ENCODE results near the gene BEAN1. TPM values are rescaled to one million over a fixed set of nuclear protein-coding genes. Genes with fewer than 3 reads are reported as not detected.

The BEAN1 gene
- total RNA-seq, 2 donors from 2014 or later, result not detected

DNA sequence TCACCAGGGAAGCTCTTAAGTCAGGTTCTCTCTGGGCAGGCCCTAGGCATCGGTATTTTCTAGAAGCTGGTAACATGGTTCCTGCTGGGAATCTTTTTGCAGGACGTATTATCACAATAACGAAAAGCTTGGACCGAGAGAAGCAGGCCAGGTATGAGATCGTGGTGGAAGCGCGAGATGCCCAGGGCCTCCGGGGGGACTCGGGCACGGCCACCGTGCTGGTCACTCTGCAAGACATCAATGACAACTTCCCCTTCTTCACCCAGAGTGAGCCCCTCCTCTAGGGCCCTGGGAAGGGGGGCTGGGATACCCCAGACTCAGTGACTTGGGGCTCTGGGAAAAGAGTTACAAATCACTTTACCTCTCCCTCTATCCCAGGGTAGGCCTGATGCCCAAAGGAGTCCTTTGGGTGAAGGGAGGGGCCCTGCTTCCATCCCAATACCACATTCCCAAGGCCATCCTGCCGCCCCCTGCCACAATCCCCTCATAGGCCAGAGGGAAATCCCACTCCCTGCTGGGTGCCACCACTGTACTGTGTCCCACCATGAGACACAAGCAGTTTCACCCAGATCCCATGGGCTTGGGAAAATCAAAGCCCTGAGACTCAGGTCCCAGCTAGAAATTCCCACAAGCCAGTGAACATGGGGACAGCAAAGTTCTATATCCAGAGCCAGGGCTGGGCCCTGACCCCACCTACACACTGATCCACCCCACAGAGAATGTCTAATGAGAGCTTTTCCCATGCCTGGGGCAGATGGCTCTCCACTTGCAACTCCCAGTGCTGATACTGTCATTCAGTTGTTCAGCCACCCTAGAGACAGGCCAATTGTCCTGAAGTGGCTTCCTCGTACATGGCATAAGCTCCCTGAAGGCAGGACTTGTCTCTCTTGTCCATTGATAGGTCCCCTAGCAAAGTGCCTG, 37.6 kb upstream of the BEAN1 start:
- Mint-ChIP-seq H3K27ac (no peak overlapping the region), H3K4me3 (no peak overlapping the region), H3K4me1 (no peaks in the 10 kb centered on the region), H3K27me3 (peaks cover 3% of the 10 kb centered on the region), H3K9me3 (no peaks in the 10 kb centered on the region), H3K36me3 (ENCODE audit: low read depth) (no peaks in the 10 kb centered on the region)
- ATAC-seq (replicated peaks), result no peak

DNA sequence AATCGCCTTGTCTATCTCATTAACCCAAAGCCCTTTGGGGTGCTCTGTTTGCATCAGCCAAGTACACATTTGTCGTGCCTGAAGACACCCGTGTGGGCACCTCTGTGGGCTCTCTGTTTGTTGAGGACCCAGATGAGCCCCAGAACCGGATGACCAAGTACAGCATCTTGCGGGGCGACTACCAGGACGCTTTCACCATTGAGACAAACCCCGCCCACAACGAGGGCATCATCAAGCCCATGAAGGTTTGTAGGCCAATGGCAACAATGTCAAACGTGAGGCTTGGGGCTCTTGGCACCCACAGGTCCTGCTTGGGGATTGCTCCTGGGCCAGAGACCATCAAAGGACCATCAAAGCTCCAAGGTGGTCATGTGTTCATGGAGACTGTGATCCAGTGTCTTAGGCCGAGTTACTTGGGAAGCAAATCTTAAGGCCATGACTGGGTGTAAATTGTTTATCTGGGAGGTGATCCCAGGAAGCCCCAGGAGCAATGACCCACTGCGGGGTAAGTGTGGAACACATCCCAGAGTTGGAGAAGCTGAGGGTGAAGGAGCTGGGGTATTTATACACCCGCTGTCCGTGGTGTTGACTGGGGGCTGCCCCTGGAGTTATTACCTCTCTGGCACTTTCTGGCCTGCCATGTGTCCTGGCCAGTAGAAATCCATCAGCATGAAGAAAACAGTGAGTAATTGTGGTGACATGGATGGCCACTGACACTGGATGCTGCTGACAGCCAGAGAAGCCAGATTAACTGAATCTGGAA, 36.6 kb upstream of the BEAN1 start:
- no peak for ATAC-seq (replicated peaks)
- H3K4me1 Mint-ChIP-seq, result no peaks in the 10 kb centered on the region
- no peaks in the 10 kb centered on the region for H3K36me3 Mint-ChIP-seq (ENCODE audit: low read depth)
- no peak overlapping the region for H3K4me3 Mint-ChIP-seq
- peaks cover 3% of the 10 kb centered on the region for H3K27me3 Mint-ChIP-seq
- no peaks in the 10 kb centered on the region for H3K9me3 Mint-ChIP-seq
- no peak overlapping the region for H3K27ac Mint-ChIP-seq

DNA sequence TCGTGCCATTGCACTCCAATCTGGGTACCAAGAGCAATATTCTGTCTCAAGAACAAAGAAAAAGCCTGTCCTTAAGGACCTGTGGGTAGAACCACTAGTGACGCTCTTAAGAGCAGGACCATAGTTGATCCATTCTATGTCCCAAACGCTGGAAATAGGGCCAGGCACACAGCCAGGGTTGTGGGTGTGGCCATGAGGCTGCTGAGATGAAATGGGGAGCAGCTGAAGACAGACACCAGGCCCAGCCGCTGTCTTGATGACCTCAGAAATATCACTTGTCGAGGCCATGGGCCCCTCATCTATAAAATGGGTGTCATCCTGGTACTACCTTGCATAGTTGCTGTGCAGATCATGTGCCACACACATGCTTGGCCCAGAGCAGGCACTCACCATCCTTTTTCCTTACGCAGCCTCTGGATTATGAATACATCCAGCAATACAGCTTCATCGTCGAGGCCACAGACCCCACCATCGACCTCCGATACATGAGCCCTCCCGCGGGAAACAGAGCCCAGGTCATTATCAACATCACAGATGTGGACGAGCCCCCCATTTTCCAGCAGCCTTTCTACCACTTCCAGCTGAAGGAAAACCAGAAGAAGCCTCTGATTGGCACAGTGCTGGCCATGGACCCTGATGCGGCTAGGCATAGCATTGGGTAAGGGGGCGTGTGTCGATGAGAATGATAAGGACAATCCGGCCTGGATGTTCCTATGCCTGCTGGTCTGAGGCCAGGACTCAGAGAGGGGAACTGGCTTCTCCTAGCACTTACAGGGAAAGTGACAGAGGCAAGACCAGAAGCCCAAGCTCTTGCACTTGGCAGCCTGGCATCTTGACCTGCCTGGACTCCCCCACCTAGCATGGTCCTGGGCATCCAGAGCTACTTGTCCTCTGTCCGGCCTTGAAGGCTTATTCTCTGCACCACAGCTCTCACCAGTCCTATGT, 35.1 kb upstream of the BEAN1 start:
- Mint-ChIP-seq H3K27ac (no peak overlapping the region), H3K36me3 (ENCODE audit: low read depth) (no peaks in the 10 kb centered on the region), H3K9me3 (no peaks in the 10 kb centered on the region)

DNA sequence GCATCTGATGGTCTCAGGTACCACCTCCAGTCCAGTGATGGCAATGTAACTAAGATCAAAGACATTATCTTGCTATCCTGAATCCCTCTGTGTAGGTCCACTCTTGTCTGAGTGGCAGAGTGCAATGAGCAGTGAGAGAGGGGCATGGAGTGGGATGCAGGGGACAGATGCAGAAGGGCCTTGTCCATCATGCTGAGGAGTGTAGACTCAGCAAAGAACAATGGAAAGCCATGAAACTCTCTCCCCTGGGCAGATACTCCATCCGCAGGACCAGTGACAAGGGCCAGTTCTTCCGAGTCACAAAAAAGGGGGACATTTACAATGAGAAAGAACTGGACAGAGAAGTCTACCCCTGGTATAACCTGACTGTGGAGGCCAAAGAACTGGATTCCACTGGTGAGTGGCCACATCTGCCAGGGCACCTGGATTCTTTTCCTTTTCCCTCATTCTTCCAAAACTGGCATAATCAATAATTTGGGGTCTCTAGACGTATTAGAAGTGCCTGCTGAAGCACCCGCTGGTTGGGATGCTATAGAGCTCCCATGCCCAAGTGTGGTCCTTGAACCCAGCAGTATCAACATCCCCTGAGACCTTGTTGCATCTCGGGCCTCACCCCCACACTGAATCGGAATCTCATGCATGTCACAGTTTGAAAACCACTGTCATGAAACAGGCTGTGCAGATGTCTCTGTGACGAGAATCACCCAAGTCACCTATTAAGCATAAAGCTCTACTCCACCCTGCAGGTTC, 31.1 kb upstream of the BEAN1 start:
- Mint-ChIP-seq H3K36me3 (ENCODE audit: low read depth) (no peaks in the 10 kb centered on the region), H3K4me3 (no peak overlapping the region), H3K27ac (no peak overlapping the region), H3K27me3 (peaks cover 11% of the 10 kb centered on the region), H3K4me1 (no peaks in the 10 kb centered on the region), H3K9me3 (no peaks in the 10 kb centered on the region)
- no peak for ATAC-seq (replicated peaks)

More for the DNA sequence above, 35.1 kb upstream of the BEAN1 start:
- Mint-ChIP-seq H3K4me1 (no peaks in the 10 kb centered on the region), H3K4me3 (no peak overlapping the region), H3K27me3 (peaks cover 3% of the 10 kb centered on the region)
- no peak for ATAC-seq (replicated peaks)

DNA sequence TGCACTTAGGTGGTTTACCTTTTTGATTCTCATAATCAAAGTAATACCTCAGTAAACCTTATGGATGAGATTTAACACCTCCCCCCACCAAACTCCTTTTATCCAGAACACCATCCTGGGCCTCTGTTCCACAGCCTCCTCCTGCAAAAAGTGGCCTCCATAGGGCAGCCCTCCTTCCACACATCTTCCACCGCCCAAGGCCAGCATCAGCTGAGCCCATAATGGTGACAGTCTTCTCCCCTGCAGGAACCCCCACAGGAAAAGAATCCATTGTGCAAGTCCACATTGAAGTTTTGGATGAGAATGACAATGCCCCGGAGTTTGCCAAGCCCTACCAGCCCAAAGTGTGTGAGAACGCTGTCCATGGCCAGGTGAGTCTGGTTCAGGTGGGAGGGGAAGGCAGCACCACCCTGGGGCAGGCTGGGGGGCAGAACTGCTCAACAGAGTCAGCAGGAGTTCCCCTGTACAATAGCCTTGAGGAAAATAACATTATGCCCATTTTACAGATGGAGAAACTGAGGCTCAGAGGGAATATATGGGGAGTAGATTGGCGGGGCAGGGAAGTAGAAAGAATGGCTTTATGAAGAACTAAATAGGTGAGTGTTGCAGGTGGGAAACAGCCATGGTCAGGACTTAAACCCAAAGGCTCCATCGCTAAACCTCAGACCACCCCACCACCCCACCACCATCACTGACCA, 29.2 kb upstream of the BEAN1 start:
- no peak overlapping the region for H3K27ac Mint-ChIP-seq
- no peak overlapping the region for H3K4me3 Mint-ChIP-seq
- H3K9me3 Mint-ChIP-seq, result no peaks in the 10 kb centered on the region
- H3K36me3 Mint-ChIP-seq (ENCODE audit: low read depth), result no peaks in the 10 kb centered on the region
- ATAC-seq (replicated peaks), result no peak
- H3K27me3 Mint-ChIP-seq, result peaks cover 11% of the 10 kb centered on the region
- no peaks in the 10 kb centered on the region for H3K4me1 Mint-ChIP-seq

DNA sequence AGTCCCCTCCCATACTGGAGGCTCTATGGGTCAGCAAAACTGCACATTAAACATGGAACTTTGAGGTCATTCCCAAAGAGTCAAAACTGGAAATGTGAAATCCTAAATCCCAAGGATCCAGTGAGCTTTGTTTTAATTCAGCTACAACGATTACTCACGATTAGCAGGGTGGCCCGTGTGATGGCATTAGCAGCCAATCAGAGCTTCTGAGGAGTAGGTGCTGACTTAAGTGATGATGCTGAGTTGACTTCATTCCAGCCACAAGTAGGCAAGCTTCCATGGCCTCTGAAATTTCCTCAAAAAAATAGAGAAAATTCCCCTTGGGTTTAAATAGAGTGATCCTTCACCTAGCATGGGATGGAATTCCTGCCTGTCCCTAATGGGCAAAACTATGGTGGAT, 28.1 kb upstream of the BEAN1 start:
- Mint-ChIP-seq H3K27ac (no peak overlapping the region), H3K4me3 (no peak overlapping the region), H3K4me1 (no peaks in the 10 kb centered on the region), H3K36me3 (ENCODE audit: low read depth) (no peaks in the 10 kb centered on the region), H3K27me3 (peaks cover 14% of the 10 kb centered on the region), H3K9me3 (no peaks in the 10 kb centered on the region)
- ATAC-seq (replicated peaks), result no peak

DNA sequence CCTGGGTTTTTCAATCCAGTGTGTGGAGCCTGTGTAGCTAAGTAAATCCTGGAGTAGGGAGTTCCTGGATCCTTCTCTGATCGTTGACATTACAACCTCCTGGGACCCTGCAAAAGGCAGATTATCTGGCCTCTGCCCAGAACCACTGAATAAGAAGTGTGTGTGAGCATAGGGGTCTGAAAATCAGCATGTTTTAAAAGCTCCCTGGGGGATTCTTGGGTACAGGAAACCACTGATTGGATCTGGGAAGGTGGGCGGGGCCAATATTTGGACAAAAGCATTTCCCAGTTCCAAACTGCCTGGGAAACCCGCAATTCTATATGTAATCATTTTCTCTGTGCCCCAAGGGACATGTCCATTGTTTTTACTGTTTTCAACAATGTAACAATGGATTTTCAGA, 27.2 kb upstream of the BEAN1 start:
- H3K36me3 Mint-ChIP-seq (ENCODE audit: low read depth), result no peaks in the 10 kb centered on the region
- H3K27me3 Mint-ChIP-seq, result peaks cover 15% of the 10 kb centered on the region
- H3K27ac Mint-ChIP-seq, result no peak overlapping the region
- ATAC-seq (replicated peaks), result no peak
- H3K9me3 Mint-ChIP-seq, result no peaks in the 10 kb centered on the region
- no peaks in the 10 kb centered on the region for H3K4me1 Mint-ChIP-seq
- no peak overlapping the region for H3K4me3 Mint-ChIP-seq

DNA sequence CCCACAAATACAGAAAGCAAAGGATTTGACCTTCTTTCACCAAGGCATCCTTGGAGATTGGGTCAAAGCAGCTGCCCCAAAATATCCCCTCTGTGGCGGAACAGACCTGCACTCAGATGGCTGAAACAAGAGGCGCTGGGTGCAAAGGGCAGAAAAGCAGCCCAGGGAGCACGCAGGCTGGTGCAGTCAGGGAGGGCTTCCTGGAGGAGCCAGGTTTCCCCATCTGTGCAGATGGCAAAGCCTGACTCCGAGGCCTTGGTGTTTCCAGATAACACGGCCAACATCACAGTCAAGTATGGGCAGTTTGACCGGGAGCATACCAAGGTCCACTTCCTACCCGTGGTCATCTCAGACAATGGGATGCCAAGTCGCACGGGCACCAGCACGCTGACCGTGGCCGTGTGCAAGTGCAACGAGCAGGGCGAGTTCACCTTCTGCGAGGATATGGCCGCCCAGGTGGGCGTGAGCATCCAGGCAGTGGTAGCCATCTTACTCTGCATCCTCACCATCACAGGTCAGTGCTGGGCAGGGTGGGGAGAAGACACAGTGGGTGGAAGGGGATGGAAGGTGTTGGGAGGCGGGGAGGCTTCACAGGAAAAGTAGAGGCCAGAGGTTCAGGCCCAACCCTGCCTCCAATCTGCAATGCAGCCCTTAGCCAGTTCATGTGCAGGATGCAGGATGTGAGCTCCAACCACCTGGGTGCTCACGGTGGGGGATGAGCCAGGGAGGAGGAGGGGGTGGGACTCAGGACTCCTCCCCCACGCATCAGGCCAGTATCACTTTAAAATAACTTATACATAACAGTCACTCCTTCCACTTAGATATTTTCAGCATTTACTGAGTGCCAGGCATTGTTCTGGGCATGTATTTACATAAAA, 26.4 kb upstream of the BEAN1 start:
- Mint-ChIP-seq H3K27me3 (peaks cover 21% of the 10 kb centered on the region), H3K4me3 (no peak overlapping the region)
- no peak for ATAC-seq (replicated peaks)

DNA sequence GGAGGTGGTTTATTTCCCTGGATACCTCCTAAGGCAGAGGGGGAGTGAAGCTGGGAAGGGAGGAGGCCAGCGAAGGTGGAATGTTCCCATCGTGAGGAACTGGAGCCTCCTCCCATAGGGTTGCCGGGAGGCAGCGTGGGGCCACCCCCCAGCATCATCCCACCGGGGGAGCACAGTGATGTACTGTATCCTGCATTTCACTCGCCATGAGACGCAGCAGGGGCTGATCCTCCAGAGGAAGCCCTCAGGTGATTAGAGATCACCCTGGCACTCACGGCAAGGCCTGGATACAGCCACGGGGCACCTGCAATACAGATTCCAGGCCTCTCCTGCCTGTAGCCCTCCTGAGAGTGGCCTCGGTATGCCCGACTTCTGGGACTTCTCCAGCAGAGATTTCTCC, 25.5 kb upstream of the BEAN1 start:
- H3K27me3 Mint-ChIP-seq, result peaks cover 21% of the 10 kb centered on the region
- no peaks in the 10 kb centered on the region for H3K4me1 Mint-ChIP-seq
- no peaks in the 10 kb centered on the region for H3K9me3 Mint-ChIP-seq
- H3K36me3 Mint-ChIP-seq (ENCODE audit: low read depth), result no peaks in the 10 kb centered on the region
- ATAC-seq (replicated peaks), result no peak
- H3K4me3 Mint-ChIP-seq, result no peak overlapping the region
- no peak overlapping the region for H3K27ac Mint-ChIP-seq

More for the DNA sequence above, 26.4 kb upstream of the BEAN1 start:
- H3K36me3 Mint-ChIP-seq (ENCODE audit: low read depth), result no peaks in the 10 kb centered on the region
- no peaks in the 10 kb centered on the region for H3K9me3 Mint-ChIP-seq
- H3K4me1 Mint-ChIP-seq, result no peaks in the 10 kb centered on the region
- no peak overlapping the region for H3K27ac Mint-ChIP-seq

DNA sequence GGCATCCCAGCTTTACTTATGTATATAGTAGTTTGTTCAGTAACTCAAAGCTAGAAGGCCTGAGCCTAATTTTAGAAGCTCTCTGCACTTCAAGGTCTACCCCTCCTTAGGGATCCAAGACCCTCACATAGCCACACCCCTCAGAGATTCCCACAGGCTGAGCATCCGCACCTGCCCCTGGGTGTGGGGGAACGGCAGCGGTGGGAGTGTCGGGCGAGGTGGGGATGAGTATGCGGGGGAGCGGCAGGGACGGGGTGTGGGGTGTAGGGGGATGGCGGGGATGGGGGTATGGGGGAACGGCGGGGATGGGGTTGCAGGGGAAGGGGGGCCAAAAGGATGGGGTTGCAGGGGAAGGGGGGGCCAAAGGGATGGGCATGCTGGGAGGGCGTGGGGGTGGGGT, 24.9 kb upstream of the BEAN1 start:
- Mint-ChIP-seq H3K4me3 (no peak overlapping the region), H3K9me3 (no peaks in the 10 kb centered on the region), H3K36me3 (ENCODE audit: low read depth) (no peaks in the 10 kb centered on the region), H3K4me1 (no peaks in the 10 kb centered on the region), H3K27ac (no peak overlapping the region), H3K27me3 (peaks cover 21% of the 10 kb centered on the region)
- ATAC-seq (replicated peaks), result no peak

DNA sequence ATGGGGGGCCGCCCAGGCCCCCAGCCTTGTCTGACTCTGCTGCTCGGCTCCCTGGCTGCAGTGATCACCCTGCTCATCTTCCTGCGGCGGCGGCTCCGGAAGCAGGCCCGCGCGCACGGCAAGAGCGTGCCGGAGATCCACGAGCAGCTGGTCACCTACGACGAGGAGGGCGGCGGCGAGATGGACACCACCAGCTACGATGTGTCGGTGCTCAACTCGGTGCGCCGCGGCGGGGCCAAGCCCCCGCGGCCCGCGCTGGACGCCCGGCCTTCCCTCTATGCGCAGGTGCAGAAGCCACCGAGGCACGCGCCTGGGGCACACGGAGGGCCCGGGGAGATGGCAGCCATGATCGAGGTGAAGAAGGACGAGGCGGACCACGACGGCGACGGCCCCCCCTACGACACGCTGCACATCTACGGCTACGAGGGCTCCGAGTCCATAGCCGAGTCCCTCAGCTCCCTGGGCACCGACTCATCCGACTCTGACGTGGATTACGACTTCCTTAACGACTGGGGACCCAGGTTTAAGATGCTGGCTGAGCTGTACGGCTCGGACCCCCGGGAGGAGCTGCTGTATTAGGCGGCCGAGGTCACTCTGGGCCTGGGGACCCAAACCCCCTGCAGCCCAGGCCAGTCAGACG, 24.4 kb upstream of the BEAN1 start:
- H3K27me3 Mint-ChIP-seq, result peaks cover 21% of the 10 kb centered on the region

DNA sequence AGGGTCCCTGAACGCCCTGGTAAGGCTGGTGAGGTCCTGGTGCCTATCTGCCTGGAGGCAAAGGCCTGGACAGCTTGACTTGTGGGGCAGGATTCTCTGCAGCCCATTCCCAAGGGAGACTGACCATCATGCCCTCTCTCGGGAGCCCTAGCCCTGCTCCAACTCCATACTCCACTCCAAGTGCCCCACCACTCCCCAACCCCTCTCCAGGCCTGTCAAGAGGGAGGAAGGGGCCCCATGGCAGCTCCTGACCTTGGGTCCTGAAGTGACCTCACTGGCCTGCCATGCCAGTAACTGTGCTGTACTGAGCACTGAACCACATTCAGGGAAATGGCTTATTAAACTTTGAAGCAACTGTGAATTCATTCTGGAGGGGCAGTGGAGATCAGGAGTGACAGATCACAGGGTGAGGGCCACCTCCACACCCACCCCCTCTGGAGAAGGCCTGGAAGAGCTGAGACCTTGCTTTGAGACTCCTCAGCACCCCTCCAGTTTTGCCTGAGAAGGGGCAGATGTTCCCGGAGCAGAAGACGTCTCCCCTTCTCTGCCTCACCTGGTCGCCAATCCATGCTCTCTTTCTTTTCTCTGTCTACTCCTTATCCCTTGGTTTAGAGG, 23.5 kb upstream of the BEAN1 start:
- H3K36me3 Mint-ChIP-seq (ENCODE audit: low read depth), result no peaks in the 10 kb centered on the region
- no peak overlapping the region for H3K4me3 Mint-ChIP-seq
- ATAC-seq (replicated peaks), result no peak
- H3K4me1 Mint-ChIP-seq, result peaks cover 7% of the 10 kb centered on the region
- H3K27ac Mint-ChIP-seq, result no peak overlapping the region
- no peaks in the 10 kb centered on the region for H3K9me3 Mint-ChIP-seq
- peaks cover 13% of the 10 kb centered on the region for H3K27me3 Mint-ChIP-seq

More for the DNA sequence above, 24.4 kb upstream of the BEAN1 start:
- no peaks in the 10 kb centered on the region for H3K36me3 Mint-ChIP-seq (ENCODE audit: low read depth)
- no peak overlapping the region for H3K27ac Mint-ChIP-seq
- no peak overlapping the region for H3K4me3 Mint-ChIP-seq
- H3K9me3 Mint-ChIP-seq, result no peaks in the 10 kb centered on the region
- no peak for ATAC-seq (replicated peaks)
- H3K4me1 Mint-ChIP-seq, result no peaks in the 10 kb centered on the region
